Central memory CD8-positive, alpha-beta T cell (primary cell): ENCODE data around the gene C1orf198.
A peak's percentile ranks its signal among the peaks of the same experiment; 100 is the strongest.

Experiments
- ATAC-seq: fragments of 150-1000 bp; cut with Tn5 transposase; replicated peaks from 2 replicates; pipeline ENCODE4 v1.10.0; 2022; ENCODE audit warnings: mild to moderate bottlenecking, moderate FRiP score, moderate number of reproducible peaks; ENCODE audit not compliant: poor library complexity, severe bottlenecking; ENCODE audit errors: extremely low read depth
- DNase-seq, 2 donors: peaks; one replicate each; pipeline ENCODE4 v3.0.0; 2021; ENCODE audit warnings: low spot score in 2 of 2
- H3K27ac Mint-ChIP-seq: one replicate; pipeline ENCODE4 v1.8.0; 2022; ENCODE audit warnings: low read depth, mild to moderate bottlenecking, moderate library complexity, mixed read lengths
- H3K27me3 Mint-ChIP-seq: one replicate; pipeline ENCODE4 v1.8.0; 2022; ENCODE audit warnings: mixed read lengths
- H3K36me3 Mint-ChIP-seq: one replicate; pipeline ENCODE4 v1.8.0; 2022; ENCODE audit warnings: mild to moderate bottlenecking, moderate library complexity, mixed read lengths; ENCODE audit not compliant: insufficient read depth
- H3K4me1 Mint-ChIP-seq: one replicate; pipeline ENCODE4 v1.8.0; 2022; ENCODE audit warnings: mixed read lengths
- H3K4me3 Mint-ChIP-seq: one replicate; pipeline ENCODE4 v1.8.0; 2022; ENCODE audit warnings: mild to moderate bottlenecking, moderate library complexity, mixed read lengths
- H3K9me3 Mint-ChIP-seq: one replicate; pipeline ENCODE4 v1.8.0; 2022; ENCODE audit warnings: mixed read lengths

The C1orf198 gene

GRCh38 chr1:230867903-230868735, at the start of gene C1orf198:
Gene C1orf198, minus strand, starts transcription at chr1:230868521. Its CDS starts 9 bp downstream, at chr1:230868512.
- peak; percentile 88 for ATAC-seq
- Mint-ChIP-seq H3K27me3 (peaks cover 26% of the 10 kb centered on the region), H3K36me3 (peaks cover 5% of the 10 kb centered on the region), H3K4me1 (peaks cover 17% of the 10 kb centered on the region), H3K9me3 (no peaks in the 10 kb centered on the region), H3K27ac (peak within 1 kb of the TSS; percentile 82), H3K4me3 (peak within 1 kb of the TSS; percentile 83)
- DNase-seq = peak; percentile 44 to 51

- no peak overlapping the region for H3K27ac Mint-ChIP-seq
- peak; percentile 46 for ATAC-seq
- no peaks in the 10 kb centered on the region for H3K27me3 Mint-ChIP-seq
- no peaks in the 10 kb centered on the region for H3K9me3 Mint-ChIP-seq
- peak; percentile 54 to 55 for DNase-seq
- H3K4me1 Mint-ChIP-seq = no peaks in the 10 kb centered on the region
- no peak overlapping the region for H3K4me3 Mint-ChIP-seq
- peaks cover 49% of the 10 kb centered on the region for H3K36me3 Mint-ChIP-seq
These were observed 49.2 kb upstream of the C1orf198 start for GRCh38 chr1:230917284-230918135.

DNA sequence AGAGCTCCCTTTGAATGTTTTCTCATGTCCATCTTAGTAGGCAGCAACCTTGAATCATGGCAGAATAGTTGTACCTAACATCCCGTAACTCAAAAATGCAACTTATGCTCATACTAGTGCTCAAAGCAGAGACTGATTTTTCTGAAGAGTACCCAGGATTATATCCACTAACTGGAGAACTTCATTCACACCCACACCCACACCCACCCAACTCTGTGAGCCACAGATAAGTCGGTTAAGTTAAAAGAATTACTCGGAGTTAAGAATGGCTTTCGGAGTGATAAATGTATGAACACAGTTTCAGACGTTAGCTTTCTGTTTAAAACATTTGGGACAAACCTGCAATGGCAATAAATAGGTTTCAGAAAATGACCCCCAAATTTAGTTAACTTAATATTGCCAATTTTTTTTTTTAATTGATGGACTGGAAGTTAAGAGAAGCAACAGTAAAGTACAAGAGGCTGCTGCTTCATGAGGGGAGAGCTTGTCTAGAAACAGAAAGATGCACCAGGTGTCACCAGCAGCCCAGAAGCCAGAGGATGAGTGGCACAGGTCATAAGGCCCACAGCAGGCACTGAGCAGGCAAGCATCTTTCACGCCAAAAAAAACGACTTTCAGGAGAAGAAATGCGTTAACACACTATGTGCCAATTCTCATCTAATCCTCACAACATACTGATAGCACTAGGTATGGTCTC, 48.4 kb upstream of the C1orf198 start:
- no peak for ATAC-seq
- H3K9me3 Mint-ChIP-seq = no peaks in the 10 kb centered on the region
- no peak overlapping the region for H3K27ac Mint-ChIP-seq
- DNase-seq = no peak
- H3K36me3 Mint-ChIP-seq = peaks cover 48% of the 10 kb centered on the region
- H3K4me3 Mint-ChIP-seq = no peak overlapping the region
- no peaks in the 10 kb centered on the region for H3K4me1 Mint-ChIP-seq
- no peaks in the 10 kb centered on the region for H3K27me3 Mint-ChIP-seq

DNA sequence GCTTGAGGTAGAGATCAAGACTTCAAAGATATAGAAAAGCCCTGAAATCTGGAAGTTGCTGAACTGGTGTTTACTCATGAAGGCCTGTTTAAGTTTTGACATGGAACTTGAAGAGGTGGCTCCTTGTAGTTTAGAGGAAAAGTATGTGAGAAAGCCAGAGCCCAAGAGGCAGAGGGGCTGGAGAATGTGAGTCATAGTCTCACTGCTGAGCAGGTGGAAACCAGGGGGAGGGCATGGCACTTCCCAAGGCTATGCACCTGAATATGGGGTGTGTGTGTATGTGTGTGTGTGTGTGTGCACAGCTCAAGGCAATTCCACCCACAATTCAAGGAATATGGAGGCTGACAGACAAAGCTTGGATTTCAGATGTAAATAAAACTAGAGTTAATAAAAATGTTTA, 46.8 kb upstream of the C1orf198 start:
- Mint-ChIP-seq H3K36me3 (peaks cover 54% of the 10 kb centered on the region), H3K27ac (no peak overlapping the region), H3K9me3 (no peaks in the 10 kb centered on the region), H3K27me3 (no peaks in the 10 kb centered on the region), H3K4me1 (no peaks in the 10 kb centered on the region), H3K4me3 (no peak overlapping the region)
- DNase-seq (no peak), ATAC-seq (no peak)

- peaks cover 51% of the 10 kb centered on the region for H3K36me3 Mint-ChIP-seq
- ATAC-seq (no peak), DNase-seq (no peak)
- no peaks in the 10 kb centered on the region for H3K4me1 Mint-ChIP-seq
- no peaks in the 10 kb centered on the region for H3K27me3 Mint-ChIP-seq
- H3K4me3 Mint-ChIP-seq = no peak overlapping the region
- no peak overlapping the region for H3K27ac Mint-ChIP-seq
- no peaks in the 10 kb centered on the region for H3K9me3 Mint-ChIP-seq
These were observed 45.2 kb upstream of the C1orf198 start for GRCh38 chr1:230913496-230913895.

DNA sequence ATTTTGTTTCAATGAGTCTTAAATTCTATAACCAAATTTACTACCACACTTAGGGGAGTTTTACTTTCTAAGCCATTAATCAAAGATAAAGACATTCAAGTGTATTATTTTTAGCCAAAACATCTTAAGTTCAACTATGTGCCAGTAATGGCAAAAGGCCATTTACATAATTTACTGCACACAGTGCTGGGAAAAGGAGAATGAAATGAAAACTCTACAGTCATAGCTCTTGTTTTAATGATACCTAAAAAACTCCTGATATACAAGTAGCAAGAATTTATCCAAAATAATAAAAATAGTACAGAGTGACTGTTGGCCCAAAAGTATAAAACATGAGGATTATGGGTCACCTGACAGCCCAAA, 42.4 kb upstream of the C1orf198 start:
- H3K4me3 Mint-ChIP-seq = no peak overlapping the region
- H3K27me3 Mint-ChIP-seq = no peaks in the 10 kb centered on the region
- no peaks in the 10 kb centered on the region for H3K9me3 Mint-ChIP-seq
- no peak for DNase-seq
- H3K36me3 Mint-ChIP-seq = peaks cover 68% of the 10 kb centered on the region
- ATAC-seq = no peak
- no peak overlapping the region for H3K27ac Mint-ChIP-seq
- H3K4me1 Mint-ChIP-seq = no peaks in the 10 kb centered on the region

DNA sequence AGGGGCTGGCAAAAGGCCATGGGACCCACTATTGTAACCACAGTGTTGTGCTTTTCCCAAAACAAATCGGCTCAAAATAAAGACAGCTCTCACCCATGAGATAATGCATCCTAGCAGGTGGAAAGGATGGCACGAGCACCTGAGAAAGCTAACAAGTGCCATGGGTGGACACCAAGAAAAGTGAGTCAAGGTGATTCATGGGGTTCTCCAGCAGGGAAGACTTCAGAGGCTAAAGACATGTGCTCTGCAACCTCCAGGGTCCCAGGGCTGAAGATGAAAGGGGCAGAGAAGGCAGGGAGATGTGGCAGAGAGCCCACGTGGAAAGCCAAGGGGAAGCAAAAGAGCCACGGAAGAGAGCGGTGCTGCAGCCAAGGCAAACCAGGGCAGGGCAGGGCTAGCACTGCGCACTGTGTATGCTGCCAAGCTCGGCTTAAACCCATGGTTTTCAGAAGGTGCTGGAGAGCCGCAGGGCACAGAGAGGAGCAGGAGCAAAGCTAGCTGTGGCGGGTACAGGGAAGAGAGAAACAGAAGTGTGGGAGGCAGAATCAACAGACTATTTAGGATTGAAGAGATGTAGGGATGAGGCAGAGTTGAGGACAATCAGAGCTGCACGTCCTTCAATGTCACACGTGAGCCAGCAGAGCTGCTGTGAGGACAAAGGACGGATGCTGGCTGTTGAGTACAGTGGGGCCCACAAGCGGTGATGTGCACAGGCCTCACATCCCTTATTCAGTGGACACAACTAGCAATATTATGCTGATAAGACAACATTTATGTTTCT, 41.8 kb upstream of the C1orf198 start:
- H3K9me3 Mint-ChIP-seq = no peaks in the 10 kb centered on the region
- H3K4me3 Mint-ChIP-seq = no peak overlapping the region
- DNase-seq (no peak), ATAC-seq (no peak)
- H3K27me3 Mint-ChIP-seq = no peaks in the 10 kb centered on the region
- H3K4me1 Mint-ChIP-seq = no peaks in the 10 kb centered on the region
- no peak overlapping the region for H3K27ac Mint-ChIP-seq
- peaks cover 70% of the 10 kb centered on the region for H3K36me3 Mint-ChIP-seq

DNA sequence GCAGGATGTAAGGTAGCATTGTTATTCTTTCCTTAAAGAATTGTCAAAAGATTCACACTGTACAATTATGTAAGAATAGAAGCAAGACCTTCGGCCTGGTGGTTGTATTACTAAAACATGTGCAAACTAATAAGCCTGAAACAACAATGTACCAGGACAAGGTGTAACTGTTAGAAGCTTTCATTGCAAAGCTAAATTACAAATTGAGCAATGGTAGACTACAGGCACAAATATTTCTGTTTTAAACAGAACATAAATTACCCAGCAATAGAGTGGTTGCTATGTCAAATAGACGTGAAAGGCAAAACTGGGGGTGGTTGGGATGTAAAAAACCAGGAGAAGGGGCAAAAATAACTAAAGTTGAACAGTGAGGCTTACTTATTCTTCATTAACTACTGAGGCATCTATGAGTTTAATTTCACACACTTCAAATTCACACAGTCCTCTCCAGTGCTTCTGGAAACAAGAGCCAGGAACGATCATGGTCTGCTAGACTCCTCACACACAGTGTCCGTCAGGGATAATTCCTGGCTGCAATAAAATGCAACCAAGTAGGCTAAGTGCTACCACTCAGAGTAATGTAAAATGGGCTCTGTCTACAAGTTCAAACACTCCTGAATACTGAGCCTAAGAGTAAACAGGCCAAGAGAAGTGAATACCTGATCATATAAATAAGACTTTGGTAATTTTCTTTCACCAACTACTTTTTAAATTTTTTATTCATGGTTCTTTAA, 39.3 kb upstream of the C1orf198 start:
- no peaks in the 10 kb centered on the region for H3K27me3 Mint-ChIP-seq
- no peaks in the 10 kb centered on the region for H3K9me3 Mint-ChIP-seq
- ATAC-seq (no peak), DNase-seq (no peak)
- H3K36me3 Mint-ChIP-seq = peaks cover 61% of the 10 kb centered on the region
- H3K4me3 Mint-ChIP-seq = no peak overlapping the region
- H3K4me1 Mint-ChIP-seq = no peaks in the 10 kb centered on the region
- no peak overlapping the region for H3K27ac Mint-ChIP-seq

DNA sequence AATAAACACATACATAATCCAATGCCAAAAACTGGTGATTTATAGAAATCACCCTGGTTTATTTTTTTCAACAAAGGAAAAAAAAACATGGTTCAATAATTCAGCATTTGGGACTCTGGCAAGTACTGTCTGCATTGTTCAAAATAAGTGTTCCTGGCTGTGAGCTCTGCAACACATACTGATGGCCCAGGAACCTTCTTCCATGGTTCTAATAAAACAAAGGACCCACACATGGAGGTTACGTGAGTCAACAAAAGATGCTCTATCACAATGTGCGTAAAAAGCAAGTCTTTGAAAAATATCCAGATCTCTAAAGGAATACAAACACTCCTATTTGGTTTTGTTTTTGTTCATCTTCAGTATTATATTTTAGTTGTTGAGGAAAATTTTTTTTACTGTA, 37.9 kb upstream of the C1orf198 start:
- no peaks in the 10 kb centered on the region for H3K27me3 Mint-ChIP-seq
- no peaks in the 10 kb centered on the region for H3K4me1 Mint-ChIP-seq
- no peak overlapping the region for H3K4me3 Mint-ChIP-seq
- DNase-seq (no peak), ATAC-seq (no peak)
- peaks cover 51% of the 10 kb centered on the region for H3K36me3 Mint-ChIP-seq
- H3K9me3 Mint-ChIP-seq = no peaks in the 10 kb centered on the region
- H3K27ac Mint-ChIP-seq = no peak overlapping the region

DNA sequence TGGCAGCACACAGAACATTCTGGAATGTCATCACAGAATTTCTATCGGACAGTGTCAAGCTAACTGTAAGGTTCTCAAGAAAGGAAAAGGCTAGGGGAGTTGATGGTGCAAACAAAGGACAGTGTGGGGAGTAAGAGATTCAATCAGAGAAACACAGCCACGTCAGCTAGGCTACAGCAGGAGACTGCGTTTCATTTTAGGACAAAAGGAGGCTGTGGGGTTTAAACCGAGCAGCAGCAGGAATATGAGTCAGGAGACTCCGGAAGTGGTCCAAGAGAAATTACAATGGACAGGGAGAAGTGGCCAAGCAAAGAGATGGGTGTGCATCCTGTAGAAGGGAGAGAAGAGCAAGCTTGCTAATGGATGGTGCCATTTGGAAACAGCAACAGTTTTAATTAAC, 37.4 kb upstream of the C1orf198 start:
- no peak for ATAC-seq
- H3K4me3 Mint-ChIP-seq = no peak overlapping the region
- no peak overlapping the region for H3K27ac Mint-ChIP-seq
- H3K27me3 Mint-ChIP-seq = no peaks in the 10 kb centered on the region
- DNase-seq = no peak
- H3K9me3 Mint-ChIP-seq = no peaks in the 10 kb centered on the region
- no peaks in the 10 kb centered on the region for H3K4me1 Mint-ChIP-seq
- peaks cover 48% of the 10 kb centered on the region for H3K36me3 Mint-ChIP-seq

DNA sequence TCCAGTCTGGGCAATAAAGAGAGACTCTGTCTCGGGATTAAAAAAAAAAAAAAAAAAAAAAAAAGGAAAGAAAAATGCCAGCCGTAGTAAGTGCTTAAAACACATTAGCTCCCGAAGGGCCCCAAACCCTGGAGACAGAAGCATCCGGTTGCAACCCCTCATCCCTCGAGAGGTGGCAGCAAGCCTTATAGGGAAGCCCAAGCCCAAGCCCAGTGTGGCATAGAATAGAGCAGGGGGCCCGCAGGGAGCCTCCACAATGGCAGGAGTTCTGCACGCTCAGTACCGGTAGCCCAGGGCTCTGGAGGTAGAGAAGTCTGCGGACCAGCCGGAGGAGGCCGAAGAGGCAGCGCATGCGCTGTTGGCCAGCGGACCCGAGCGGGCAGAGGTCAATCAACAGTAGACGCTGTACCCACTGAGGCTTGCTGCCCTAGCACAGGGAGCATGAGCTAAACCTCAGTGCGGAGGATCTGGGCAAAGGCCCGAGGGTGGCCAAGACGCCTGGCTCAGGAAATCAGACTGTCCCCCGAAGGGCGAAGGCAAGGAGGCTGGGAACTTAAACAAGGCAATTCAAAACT, 34.1 kb upstream of the C1orf198 start:
- H3K27me3 Mint-ChIP-seq = no peaks in the 10 kb centered on the region
- DNase-seq (no peak), ATAC-seq (no peak)
- H3K4me3 Mint-ChIP-seq = no peak overlapping the region
- H3K9me3 Mint-ChIP-seq = no peaks in the 10 kb centered on the region
- no peaks in the 10 kb centered on the region for H3K4me1 Mint-ChIP-seq
- H3K27ac Mint-ChIP-seq = no peak overlapping the region
- peaks cover 25% of the 10 kb centered on the region for H3K36me3 Mint-ChIP-seq
